Caco-2 (cell line): ENCODE data around the gene ADH1C. TPM values are rescaled to one million over a fixed set of nuclear protein-coding genes. Genes with fewer than 3 reads are reported as not detected.
"Not testable (repeated sequence)": the region's sequence is repeated elsewhere in the genome, so short reads cannot be mapped to it uniquely, and the experiment has no call there.

Experiments used
- BruUV-seq: library from RNA; stranded (reverse); fragments of 400-500 nt; replicated peaks from 2 replicates; lab custom pipeline; 2021; lab: Mats Ljungman, UMichigan
- CTCF ChIA-PET: fragments of 300-600 bp; sonication (Branson Sonifier 250); formaldehyde crosslinking; loops from one replicate; lab custom pipeline; 2022; ENCODE audit warnings: antibody characterized with exemption; lab: Charles Lee
- POLR2A ChIA-PET: fragments of 300-600 bp; sonication (Branson Sonifier 250); formaldehyde crosslinking; loops from one replicate; lab custom pipeline; 2022; ENCODE audit warnings: antibody characterized with exemption; lab: Charles Lee
- DNase-seq, 2 experiments: peaks; one replicate each; pipeline versions ENCODE4 v3.0.0 to v3.0.0-alpha.2; 2020 to 2022
- H3K27me3 ChIP-seq: replicated peaks from 2 replicates; pipeline ENCODE4 v1.6.0; 2011; ENCODE audit warnings: low read length; ENCODE audit not compliant: control insufficient read depth, insufficient read depth
- H3K36me3 ChIP-seq: 2 replicates; pipeline ENCODE4 v1.5.1; 2011; ENCODE audit warnings: low read length; ENCODE audit not compliant: control insufficient read depth, insufficient read depth
- H3K4me1 ChIP-seq: fragments of 250-450 bp; sonication (Bioruptor Pico); 2 replicates; pipeline ENCODE4 v1.5.1; 2020; ENCODE audit warnings: mild to moderate bottlenecking
- H3K4me3 ChIP-seq: 2 replicates; pipeline ENCODE4 v1.5.1; 2011; ENCODE audit warnings: low read depth, mild to moderate bottlenecking, control low read depth, low read length
- H3K9me3 ChIP-seq: fragments of 250-450 bp; sonication (Bioruptor Pico); 2 replicates; pipeline ENCODE4 v1.5.1; 2020; ENCODE audit warnings: mild to moderate bottlenecking, moderate library complexity
- H3K27ac Mint-ChIP-seq: one replicate; pipeline ENCODE4 v1.8.0; 2022; ENCODE audit warnings: mixed read lengths; ENCODE audit not compliant: unreplicated experiment
- H3K27me3 Mint-ChIP-seq: one replicate; pipeline ENCODE4 v1.8.0; 2022; ENCODE audit warnings: mixed read lengths; ENCODE audit not compliant: insufficient read depth, unreplicated experiment
- H3K36me3 Mint-ChIP-seq: one replicate; pipeline ENCODE4 v1.8.0; 2022; ENCODE audit warnings: mild to moderate bottlenecking, mixed read lengths; ENCODE audit not compliant: insufficient read depth, unreplicated experiment
- H3K4me1 Mint-ChIP-seq: one replicate; pipeline ENCODE4 v1.8.0; 2022; ENCODE audit warnings: low read depth, mixed read lengths; ENCODE audit not compliant: unreplicated experiment
- H3K4me3 Mint-ChIP-seq: one replicate; pipeline ENCODE4 v1.8.0; 2022; ENCODE audit warnings: mild to moderate bottlenecking, moderate library complexity, mixed read lengths; ENCODE audit not compliant: unreplicated experiment
- H3K9me3 Mint-ChIP-seq: one replicate; pipeline ENCODE4 v1.8.0; 2022; ENCODE audit warnings: mixed read lengths; ENCODE audit not compliant: unreplicated experiment
- intact Hi-C: fragments of 100-400 bp; cut with micrococcal nuclease; formaldehyde crosslinking; loops from one replicate; pipeline ENCODE4 v1.10.0; 2022; ENCODE audit not compliant: unreplicated experiment
- total RNA-seq: library from RNA; stranded (reverse); gene quantifications from 2 replicates; pipeline ENCODE4 v1.2.3, GENCODE V29; 2022
- TF ChIP-seq, protein P1 (sequence below), 2 experiments: fragments of 200-600 bp in 1 of 2; IDR thresholded peaks; 1 replicate in 1 of 2; 2 replicates in 1 of 2; pipeline versions ENCODE4 v1.5.1 to v1.8.0; 2011 to 2022; ENCODE audit warnings: antibody characterized with exemption in 1 of 2, control low read depth in 1 of 2, inconsistent platforms in 1 of 2, low read depth in 1 of 2, low read length in 1 of 2, mild to moderate bottlenecking in 1 of 2, moderate library complexity in 1 of 2; ENCODE audit not compliant: insufficient read depth in 1 of 2, severe bottlenecking in 1 of 2, unreplicated experiment in 1 of 2

Gene ADH1C
- total RNA-seq, 1 experiment from 2014 or later: 0.23 TPM

DNA sequence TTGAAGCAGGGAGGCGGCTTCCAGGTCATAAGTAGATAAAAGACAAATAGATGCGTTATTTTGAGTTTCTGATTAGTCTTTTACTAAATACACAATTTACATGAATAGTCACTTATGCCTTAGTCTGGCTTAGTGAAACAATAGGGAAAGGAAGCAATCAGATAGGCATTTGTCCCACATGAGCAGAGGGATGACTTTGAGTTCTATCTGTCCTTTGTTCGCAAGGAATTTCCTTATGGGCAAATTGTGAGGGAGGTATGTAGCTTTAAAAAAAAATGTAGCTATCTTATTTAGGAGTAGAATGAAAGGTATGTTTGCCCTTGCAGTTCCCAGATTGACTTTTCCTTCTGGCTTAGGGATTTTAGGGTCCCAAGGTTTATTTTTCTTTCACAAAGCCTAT, 26.3 kb upstream of the ADH1C start:
- DNase-seq: no peak
- H3K36me3 ChIP-seq: no peaks in the 10 kb centered on the region
- no peak overlapping the region for H3K4me3 ChIP-seq
- no peak overlapping the region for H3K4me3 Mint-ChIP-seq
- H3K27ac Mint-ChIP-seq: no peak overlapping the region
- no peaks in the 10 kb centered on the region; the same call in none of the 2 replicates for H3K9me3 ChIP-seq
- H3K4me1 Mint-ChIP-seq: peaks cover 12% of the 10 kb centered on the region
- TF ChIP-seq, protein P1, sequence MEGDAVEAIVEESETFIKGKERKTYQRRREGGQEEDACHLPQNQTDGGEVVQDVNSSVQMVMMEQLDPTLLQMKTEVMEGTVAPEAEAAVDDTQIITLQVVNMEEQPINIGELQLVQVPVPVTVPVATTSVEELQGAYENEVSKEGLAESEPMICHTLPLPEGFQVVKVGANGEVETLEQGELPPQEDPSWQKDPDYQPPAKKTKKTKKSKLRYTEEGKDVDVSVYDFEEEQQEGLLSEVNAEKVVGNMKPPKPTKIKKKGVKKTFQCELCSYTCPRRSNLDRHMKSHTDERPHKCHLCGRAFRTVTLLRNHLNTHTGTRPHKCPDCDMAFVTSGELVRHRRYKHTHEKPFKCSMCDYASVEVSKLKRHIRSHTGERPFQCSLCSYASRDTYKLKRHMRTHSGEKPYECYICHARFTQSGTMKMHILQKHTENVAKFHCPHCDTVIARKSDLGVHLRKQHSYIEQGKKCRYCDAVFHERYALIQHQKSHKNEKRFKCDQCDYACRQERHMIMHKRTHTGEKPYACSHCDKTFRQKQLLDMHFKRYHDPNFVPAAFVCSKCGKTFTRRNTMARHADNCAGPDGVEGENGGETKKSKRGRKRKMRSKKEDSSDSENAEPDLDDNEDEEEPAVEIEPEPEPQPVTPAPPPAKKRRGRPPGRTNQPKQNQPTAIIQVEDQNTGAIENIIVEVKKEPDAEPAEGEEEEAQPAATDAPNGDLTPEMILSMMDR (IDR thresholded peaks at IDR 0.05; ENCODE audit: insufficient read depth in 1 of 2, low read depth in 1 of 2, low read length in 1 of 2, severe bottlenecking in 1 of 2, unreplicated experiment in 1 of 2): no peak
- CTCF ChIA-PET: no interaction called here
- H3K27me3 ChIP-seq: no peaks in the 10 kb centered on the region
- intact Hi-C loops: no loop called here
- H3K9me3 Mint-ChIP-seq: peaks cover 24% of the 10 kb centered on the region
- POLR2A ChIA-PET: interaction anchor here (0.6 to 0.9 kb wide), 2 partner anchors 153 to 184 kb away, joined by 4 read pairs; no protein-coding TSS in a partner anchor
- no TSS peak for BruUV-seq
- H3K36me3 Mint-ChIP-seq: no peaks in the 10 kb centered on the region
- H3K27me3 Mint-ChIP-seq: no peaks in the 10 kb centered on the region
- H3K4me1 ChIP-seq: peaks cover 12% of the 10 kb centered on the region; the same call in 1 of the 2 replicates

DNA sequence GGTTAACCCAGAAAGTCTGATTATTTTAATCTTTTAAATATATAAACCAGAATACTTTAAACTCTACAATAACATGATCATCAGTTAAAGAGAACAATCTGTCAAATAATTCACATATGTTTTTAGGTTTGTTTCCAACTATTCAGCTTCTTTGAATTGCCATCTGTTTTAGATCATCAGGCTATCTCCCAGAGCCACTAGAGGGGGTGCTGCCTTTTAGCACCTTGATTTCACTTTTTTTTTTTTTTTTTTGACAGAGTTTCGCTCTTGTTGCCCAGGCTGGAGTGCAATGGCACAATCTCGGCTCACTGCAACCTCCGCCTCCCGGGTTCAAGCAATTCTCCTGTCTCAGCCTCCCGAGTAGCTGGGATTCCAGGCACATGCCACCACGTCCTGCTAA, 24.8 kb upstream of the ADH1C start:
- H3K27me3 Mint-ChIP-seq, H3K27me3 ChIP-seq, H3K4me1 Mint-ChIP-seq, intact Hi-C loops, H3K4me1 ChIP-seq, H3K27ac Mint-ChIP-seq, BruUV-seq, H3K4me3 ChIP-seq, H3K36me3 Mint-ChIP-seq, H3K4me3 Mint-ChIP-seq, H3K9me3 ChIP-seq, H3K36me3 ChIP-seq: not testable (repeated sequence)
- ChIA-PET POLR2A (interaction anchor here (0.6 kb wide), 1 partner anchor 77 kb away, joined by 4 read pairs; no protein-coding TSS in a partner anchor), CTCF (interaction anchor here (0.7 kb wide), 1 partner anchor 220 kb away, joined by 3 read pairs; no protein-coding TSS in a partner anchor)
- TF ChIP-seq, protein P1 (IDR thresholded peaks at IDR 0.05; ENCODE audit: insufficient read depth in 1 of 2, low read depth in 1 of 2, low read length in 1 of 2, severe bottlenecking in 1 of 2, unreplicated experiment in 1 of 2): peak; percentile 27 to 44
- peak in 1 of 2 experiments; percentile 26 for DNase-seq
- peaks cover 29% of the 10 kb centered on the region for H3K9me3 Mint-ChIP-seq

DNA sequence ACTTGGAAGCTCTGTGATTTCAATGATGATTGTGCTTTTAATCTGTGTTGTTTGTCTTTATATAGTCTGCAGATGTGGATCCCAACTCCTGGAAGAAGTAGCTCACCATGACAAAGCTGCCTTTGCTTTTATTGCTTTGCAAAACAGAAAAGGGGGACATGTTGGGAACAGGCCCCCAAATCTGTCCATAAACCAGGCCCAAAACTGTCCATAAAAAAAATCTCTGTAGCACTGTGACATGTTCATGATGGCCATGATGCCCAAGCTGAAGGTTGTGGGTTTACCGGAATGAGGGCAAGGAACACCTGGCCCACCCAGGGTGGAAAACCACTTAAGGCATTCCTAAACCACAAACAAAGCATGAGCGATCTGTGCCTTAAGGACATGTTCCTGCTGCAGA, 19.9 kb upstream of the ADH1C start:
- DNase-seq, H3K27me3 Mint-ChIP-seq, H3K4me1 ChIP-seq, H3K4me3 ChIP-seq, H3K36me3 ChIP-seq, H3K9me3 ChIP-seq, intact Hi-C loops, CTCF ChIA-PET, H3K36me3 Mint-ChIP-seq, H3K4me3 Mint-ChIP-seq, POLR2A ChIA-PET, H3K27ac Mint-ChIP-seq, BruUV-seq, H3K4me1 Mint-ChIP-seq, H3K27me3 ChIP-seq: not testable (repeated sequence)
- H3K9me3 Mint-ChIP-seq: peaks cover 29% of the 10 kb centered on the region

DNA sequence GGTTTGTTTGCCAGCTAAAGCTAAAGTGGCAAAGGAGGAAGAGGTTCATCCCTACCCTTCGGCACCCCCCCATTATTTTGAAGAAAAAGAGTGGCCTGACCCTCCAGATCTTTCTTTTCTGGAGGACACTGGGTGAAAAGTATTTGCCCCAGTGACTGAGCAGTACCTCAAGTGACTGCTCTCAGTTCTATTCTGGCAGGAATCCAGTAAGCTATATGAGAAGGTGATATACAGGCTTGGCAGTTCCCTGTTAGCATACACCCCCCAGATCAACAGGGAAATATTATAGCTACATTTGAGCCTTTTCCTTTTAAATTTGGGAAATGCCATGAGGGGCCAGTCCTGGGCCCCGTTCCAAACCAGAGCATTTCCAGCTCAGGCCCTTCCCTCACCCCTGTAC, 15.3 kb upstream of the ADH1C start:
- H3K27ac Mint-ChIP-seq, BruUV-seq, H3K27me3 ChIP-seq, H3K27me3 Mint-ChIP-seq, H3K4me3 ChIP-seq, H3K36me3 ChIP-seq, POLR2A ChIA-PET, CTCF ChIA-PET, H3K9me3 Mint-ChIP-seq, intact Hi-C loops, H3K9me3 ChIP-seq, DNase-seq, H3K36me3 Mint-ChIP-seq, H3K4me1 Mint-ChIP-seq, H3K4me1 ChIP-seq, H3K4me3 Mint-ChIP-seq: not testable (repeated sequence)
